T-cell (primary cell): ENCODE measurements around the gene TNNI3K. TPM values are rescaled to one million over a fixed set of nuclear protein-coding genes. Genes with fewer than 3 reads are reported as not detected.

Experiments used
- ATAC-seq, 4 experiments: fragments of 200-7000 bp in 3 of 4; fragments of 150-1000 bp in 1 of 4; cut with Tn5 transposase; replicated peaks in 1 of 4; 1 replicate in 3 of 4; 2 replicates in 1 of 4; pipeline ENCODE4 v1.10.0; 2021; ENCODE audit warnings: moderate library complexity in 3 of 4, mild to moderate bottlenecking in 2 of 4, moderate number of reproducible peaks in 1 of 4
- CTCF ChIA-PET, 2 donors: fragments of 300-600 bp; sonication (Branson Sonifier 250); formaldehyde crosslinking; loops; one replicate each; lab custom pipeline; 2022; ENCODE audit warnings: antibody characterized with exemption in 2 of 2; lab: Charles Lee
- POLR2A ChIA-PET, 2 donors: fragments of 300-600 bp; sonication (Branson Sonifier 250); formaldehyde crosslinking; loops; one replicate each; lab custom pipeline; 2022; ENCODE audit warnings: antibody characterized with exemption in 2 of 2; lab: Charles Lee
- DNase-seq, 35 experiments: peaks; one replicate each; pipeline versions ENCODE4 v3.0.0 to v3.0.0-alpha.2; 2013 to 2023
- H3K27ac ChIP-seq: one replicate; pipeline ENCODE4 v1.5.1; 2013; ENCODE audit warnings: low read length
- H3K27me3 ChIP-seq, 2 experiments: replicated peaks in 1 of 2; 1 replicate in 1 of 2; 2 replicates in 1 of 2; pipeline versions ENCODE4 v1.6.1 to v1.7.0; 2013; ENCODE audit warnings: low read length in 1 of 2, mixed read lengths in 1 of 2; ENCODE audit not compliant: control insufficient read depth in 2 of 2, insufficient read depth in 2 of 2; ENCODE audit errors: extremely low read depth in 1 of 2
- H3K36me3 ChIP-seq, 2 donors: 1 replicate in 1 of 2; 2 replicates in 1 of 2; pipeline versions ENCODE4 v1.6.1 to v1.7.0; 2013; ENCODE audit warnings: low read length in 1 of 2; ENCODE audit not compliant: control insufficient read depth in 2 of 2, insufficient read depth in 1 of 2; ENCODE audit errors: extremely low read depth in 1 of 2
- H3K4me1 ChIP-seq, 2 experiments: 1 replicate in 1 of 2; 2 replicates in 1 of 2; pipeline versions ENCODE4 v1.6.1 to v1.7.0; 2013; ENCODE audit warnings: low read length in 2 of 2, mixed read lengths in 1 of 2; ENCODE audit not compliant: insufficient read depth in 2 of 2, control insufficient read depth in 1 of 2; ENCODE audit errors: extremely low read depth in 1 of 2
- H3K4me3 ChIP-seq, 2 donors: 1 replicate in 1 of 2; 2 replicates in 1 of 2; pipeline versions ENCODE4 v1.5.1 to v1.7.0; 2013; ENCODE audit warnings: mild to moderate bottlenecking in 2 of 2, low read length in 1 of 2, moderate library complexity in 1 of 2; ENCODE audit not compliant: control insufficient read depth in 1 of 2; ENCODE audit errors: extremely low read depth in 1 of 2
- H3K9me3 ChIP-seq: 2 replicates; pipeline ENCODE4 v1.7.0; 2013
- H3K27ac Mint-ChIP-seq, 2 donors: one replicate each; pipeline ENCODE4 v1.8.0; 2020 to 2021; ENCODE audit warnings: mild to moderate bottlenecking in 2 of 2, mixed read lengths in 2 of 2
- H3K27me3 Mint-ChIP-seq, 2 donors: one replicate each; pipeline ENCODE4 v1.8.0; 2021 to 2022; ENCODE audit warnings: mixed read lengths in 2 of 2
- H3K36me3 Mint-ChIP-seq: one replicate; pipeline ENCODE4 v1.8.0; 2021; ENCODE audit warnings: mixed read lengths
- H3K4me1 Mint-ChIP-seq, 3 donors: one replicate each; pipeline ENCODE4 v1.8.0; 2020 to 2022; ENCODE audit warnings: mixed read lengths in 3 of 3, mild to moderate bottlenecking in 1 of 3
- H3K4me3 Mint-ChIP-seq, 3 donors: one replicate each; pipeline ENCODE4 v1.8.0; 2020 to 2022; ENCODE audit warnings: mild to moderate bottlenecking in 3 of 3, mixed read lengths in 3 of 3, moderate library complexity in 3 of 3
- H3K9me3 Mint-ChIP-seq, 3 donors: one replicate each; pipeline ENCODE4 v1.8.0; 2020 to 2022; ENCODE audit warnings: mixed read lengths in 3 of 3
- WGBS: methylation state at CpG from one replicate; pipeline ENCODE4 v1.1.5; 2013; ENCODE audit warnings: missing lambda C conversion rate; ENCODE audit not compliant: insufficient coverage; 5-methylcytosine and 5-hydroxymethylcytosine counted together
- total RNA-seq, 35 experiments: library from RNA in 6 of 35; stranded (reverse) in 6 of 35; fragments of 120-200 nt in 1 of 35; gene quantifications; one replicate each; pipeline versions ENCODE4 v1.2.1 to v1.2.4 and lab custom pipeline; 2013 to 2026

Gene TNNI3K
- total RNA-seq, 5 donors from 2014 or later (not counting 1 experiment from before 2014, with no cell fraction given) = 0.89 to 1.2 TPM; not detected in 3

GRCh38 chr1:74271503-74271902 lies 36.3 kb downstream of the TNNI3K start:
- DNase-seq = no peak
- no peak overlapping the region for H3K27ac ChIP-seq
- no peaks in the 10 kb centered on the region for H3K36me3 ChIP-seq
- no peak overlapping the region for H3K4me3 ChIP-seq
- no peaks in the 10 kb centered on the region for H3K4me1 ChIP-seq
- ChIA-PET POLR2A (no interaction called here), CTCF (interaction anchor here in 1 of 2 donors (0.6 kb wide), 1 partner anchor 24 kb away, joined by 3 read pairs; no protein-coding TSS in a partner anchor)
- no peaks in the 10 kb centered on the region for H3K9me3 Mint-ChIP-seq
- H3K27me3 ChIP-seq = no peaks in the 10 kb centered on the region
- no peak overlapping the region for H3K27ac Mint-ChIP-seq
- no peaks in the 10 kb centered on the region for H3K36me3 Mint-ChIP-seq
- H3K4me3 Mint-ChIP-seq = no peak overlapping the region
- no peaks in the 10 kb centered on the region for H3K9me3 ChIP-seq
- H3K4me1 Mint-ChIP-seq = no peaks in the 10 kb centered on the region
- 100% methylated on average over 1 of the region's 2 CpGs for WGBS
- ATAC-seq = no peak
- no peaks in the 10 kb centered on the region for H3K27me3 Mint-ChIP-seq

- ATAC-seq = no peak
- Histone ChIP-seq H3K27me3 (no peaks in the 10 kb centered on the region), H3K4me1 (no peaks in the 10 kb centered on the region), H3K27ac (no peak overlapping the region), H3K36me3 (no peaks in the 10 kb centered on the region), H3K9me3 (no peaks in the 10 kb centered on the region), H3K4me3 (no peak overlapping the region)
- Mint-ChIP-seq H3K27ac (no peak overlapping the region), H3K36me3 (no peaks in the 10 kb centered on the region), H3K4me1 (no peaks in the 10 kb centered on the region), H3K9me3 (peaks cover 0 to 6% (median 1%) of the 10 kb centered on the region in 3 donors), H3K4me3 (no peak overlapping the region), H3K27me3 (no peaks in the 10 kb centered on the region)
- 89% methylated on average over 3 of the region's 6 CpGs for WGBS
- POLR2A ChIA-PET = no interaction called here
- no peak for DNase-seq
- CTCF ChIA-PET = no interaction called here
Observed at GRCh38 chr1:74280642-74281396, 45.6 kb downstream of the TNNI3K start.

GRCh38 chr1:74286414-74286813 lies 51.2 kb downstream of the TNNI3K start:
- ChIA-PET CTCF (no interaction called here), POLR2A (no interaction called here)
- H3K9me3 Mint-ChIP-seq = peaks cover 5 to 22% (median 14%) of the 10 kb centered on the region in 3 donors
- H3K36me3 Mint-ChIP-seq = no peaks in the 10 kb centered on the region
- no peaks in the 10 kb centered on the region for H3K4me1 ChIP-seq
- no peak for DNase-seq
- H3K4me3 Mint-ChIP-seq = no peak overlapping the region
- H3K9me3 ChIP-seq = no peaks in the 10 kb centered on the region
- no peak for ATAC-seq
- no peaks in the 10 kb centered on the region for H3K4me1 Mint-ChIP-seq
- no peaks in the 10 kb centered on the region for H3K27me3 ChIP-seq
- no peaks in the 10 kb centered on the region for H3K36me3 ChIP-seq
- no peak overlapping the region for H3K27ac ChIP-seq
- H3K4me3 ChIP-seq = no peak overlapping the region
- 69% methylated on average over 2 of the region's 2 CpGs for WGBS
- H3K27ac Mint-ChIP-seq = no peak overlapping the region
- H3K27me3 Mint-ChIP-seq = no peaks in the 10 kb centered on the region

- no peaks in the 10 kb centered on the region for H3K27me3 ChIP-seq
- H3K27ac ChIP-seq = no peak overlapping the region
- H3K27me3 Mint-ChIP-seq = peaks cover 0 to 3% of the 10 kb centered on the region in 2 donors
- H3K9me3 ChIP-seq = no peaks in the 10 kb centered on the region
- no peak overlapping the region for H3K27ac Mint-ChIP-seq
- H3K36me3 Mint-ChIP-seq = no peaks in the 10 kb centered on the region
- no peak overlapping the region for H3K4me3 ChIP-seq
- ChIA-PET CTCF (no interaction called here), POLR2A (no interaction called here)
- H3K36me3 ChIP-seq = no peaks in the 10 kb centered on the region
- DNase-seq = no peak
- ATAC-seq = no peak
- H3K9me3 Mint-ChIP-seq = no peaks in the 10 kb centered on the region
- no peaks in the 10 kb centered on the region for H3K4me1 ChIP-seq
- H3K4me3 Mint-ChIP-seq = no peak overlapping the region
- H3K4me1 Mint-ChIP-seq = no peaks in the 10 kb centered on the region
Observed at GRCh38 chr1:74314438-74314837, 79.3 kb downstream of the TNNI3K start.

GRCh38 chr1:74316302-74316701 lies 81.1 kb downstream of the TNNI3K start:
- Mint-ChIP-seq H3K27ac (no peak overlapping the region), H3K36me3 (no peaks in the 10 kb centered on the region), H3K27me3 (peaks cover 2 to 3% of the 10 kb centered on the region in 2 donors), H3K9me3 (no peaks in the 10 kb centered on the region), H3K4me3 (no peak overlapping the region), H3K4me1 (no peaks in the 10 kb centered on the region)
- no peaks in the 10 kb centered on the region for H3K9me3 ChIP-seq
- DNase-seq (no peak), ATAC-seq (no peak)
- POLR2A ChIA-PET = interaction anchor here in 1 of 2 donors (0.7 kb wide), 1 partner anchor 10 kb away, joined by 3 read pairs; no protein-coding TSS in a partner anchor
- no peaks in the 10 kb centered on the region for H3K4me1 ChIP-seq
- no peak overlapping the region for H3K4me3 ChIP-seq
- H3K27ac ChIP-seq = no peak overlapping the region
- CTCF ChIA-PET = no interaction called here
- no peaks in the 10 kb centered on the region for H3K27me3 ChIP-seq
- H3K36me3 ChIP-seq = no peaks in the 10 kb centered on the region
- WGBS = 89% methylated on average over 1 of the region's 2 CpGs

DNA sequence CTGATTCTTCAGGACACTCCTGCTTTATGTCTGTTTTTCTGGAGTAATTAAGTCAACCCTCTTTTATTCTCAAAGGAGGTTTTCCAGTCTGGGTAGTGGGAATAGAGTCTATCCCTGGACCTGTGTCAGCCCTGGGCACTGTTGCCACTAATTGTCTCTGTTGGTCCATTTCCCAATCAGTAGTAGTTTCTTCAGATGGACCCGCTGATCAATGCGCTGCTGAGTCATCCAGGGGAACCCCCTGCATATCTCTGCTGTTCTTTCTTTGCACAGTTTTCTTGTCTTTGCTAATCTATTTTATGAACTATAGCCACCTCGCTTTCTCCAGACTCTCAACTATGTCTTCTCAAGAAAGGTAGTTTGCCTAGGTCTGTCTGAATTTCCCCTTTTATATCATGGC lies 82.5 kb downstream of the TNNI3K start:
- no peak for ATAC-seq
- H3K27me3 ChIP-seq = no peaks in the 10 kb centered on the region
- H3K36me3 ChIP-seq = no peaks in the 10 kb centered on the region
- Mint-ChIP-seq H3K4me3 (no peak overlapping the region), H3K4me1 (no peaks in the 10 kb centered on the region), H3K36me3 (no peaks in the 10 kb centered on the region), H3K27me3 (peaks cover 2 to 3% of the 10 kb centered on the region in 2 donors), H3K27ac (no peak overlapping the region), H3K9me3 (no peaks in the 10 kb centered on the region)
- H3K9me3 ChIP-seq = no peaks in the 10 kb centered on the region
- no peak overlapping the region for H3K4me3 ChIP-seq
- H3K4me1 ChIP-seq = no peaks in the 10 kb centered on the region
- POLR2A ChIA-PET = no interaction called here
- no peak for DNase-seq
- CTCF ChIA-PET = no interaction called here
- no peak overlapping the region for H3K27ac ChIP-seq
- WGBS = 85% methylated on average over 2 of the region's 3 CpGs
